ENCODE results near the gene EEF1AKMT3.
"Not testable (repeated sequence)": the region's sequence is repeated elsewhere in the genome, so short reads cannot be mapped to it uniquely, and the experiment has no call there.

EEF1AKMT3 gene

GRCh38 chr12:57765698-57766463 is 6.5 kb upstream of the EEF1AKMT3 start:
- no peak for DNase-seq (ENCODE audit: low spot score)

DNA sequence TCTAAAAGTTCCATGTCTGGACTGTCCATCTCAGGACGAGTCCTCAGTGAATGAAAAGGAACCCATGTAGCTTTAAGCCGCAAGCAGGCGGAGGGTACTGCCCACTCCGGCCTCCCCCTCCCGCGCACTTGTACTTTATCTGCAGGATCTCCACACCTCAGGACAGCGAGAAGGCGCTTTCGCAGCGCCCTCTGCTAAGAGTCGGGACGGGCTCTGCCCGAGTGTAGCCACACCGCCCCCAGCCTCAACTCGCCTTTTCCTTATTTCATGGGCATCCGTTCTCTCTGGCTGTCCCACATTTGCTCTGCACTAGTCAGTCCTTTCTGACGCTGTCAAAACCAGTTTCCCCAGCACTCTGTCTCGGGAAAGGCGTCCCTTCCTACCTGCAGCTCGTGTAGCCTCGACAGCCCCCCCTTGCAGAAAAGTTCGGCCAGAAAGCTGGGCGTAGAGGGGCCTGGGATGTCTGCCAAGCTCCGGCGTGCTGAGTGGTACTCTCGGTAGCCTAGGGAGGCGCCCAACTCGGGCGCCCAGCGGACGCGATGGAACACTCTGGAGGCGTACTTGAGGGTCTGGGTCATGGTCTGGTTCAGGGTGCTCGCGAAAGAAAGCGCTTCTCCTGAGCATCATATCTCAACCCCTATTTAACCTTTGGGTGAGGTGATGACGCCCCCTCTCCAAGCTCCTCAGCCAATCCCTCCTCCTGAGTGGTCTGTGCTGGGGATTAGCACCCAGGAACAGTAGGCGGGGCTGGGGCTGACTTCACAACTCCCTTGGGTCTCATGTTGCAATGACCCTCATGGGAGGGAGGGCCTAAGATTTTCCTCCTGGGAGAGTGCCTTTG is 5.7 kb upstream of the EEF1AKMT3 start, which contains the start of gene CYP27B1:
Gene CYP27B1 (minus strand): TSS at position 615 of the 841 bp plus-strand sequence. CDS start 37 bp downstream, at position 578.
- peak; percentile 87 for DNase-seq (ENCODE audit: low spot score)

DNA sequence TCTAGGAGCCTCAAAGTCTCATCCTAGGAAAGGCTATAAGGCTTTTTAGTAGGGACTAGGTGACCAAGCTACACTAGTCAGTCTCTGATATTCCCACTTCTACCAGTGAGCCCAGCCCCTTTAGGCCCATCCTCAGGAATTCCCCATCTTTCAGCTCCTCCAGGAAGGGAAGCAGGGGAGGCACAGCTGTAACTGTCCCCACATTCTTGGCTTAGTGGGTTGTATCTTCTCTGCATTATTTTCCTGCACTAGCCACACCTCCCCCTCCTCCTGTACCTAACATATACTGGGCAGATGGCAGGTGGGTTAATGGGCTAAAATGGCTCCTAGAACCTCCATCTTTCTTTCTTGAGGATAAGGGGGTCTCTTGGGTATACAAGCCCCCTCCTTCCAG is 5.1 kb upstream of the EEF1AKMT3 start:
- no peak for DNase-seq (ENCODE audit: low spot score)

DNA sequence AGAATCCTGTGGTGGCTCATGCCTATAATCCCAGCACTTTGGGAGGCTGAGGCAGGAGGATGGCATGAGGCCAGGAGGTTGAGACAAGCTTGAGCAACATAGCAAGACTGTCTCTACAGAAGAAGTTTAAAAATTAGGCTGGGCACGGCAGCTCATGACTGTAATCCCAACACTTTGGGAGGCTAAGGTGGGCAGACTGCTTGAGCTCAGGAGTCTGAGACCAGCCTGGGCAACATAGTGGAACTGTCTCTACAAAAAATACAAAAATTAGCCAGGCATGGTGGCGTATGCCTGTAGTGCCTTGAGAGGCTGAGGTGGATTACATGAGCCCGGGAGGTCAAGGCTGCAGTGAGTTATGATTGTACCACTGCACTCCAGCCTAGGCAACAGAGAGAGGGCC is 4.5 kb upstream of the EEF1AKMT3 start:
- no peak for DNase-seq (ENCODE audit: low spot score)

DNA sequence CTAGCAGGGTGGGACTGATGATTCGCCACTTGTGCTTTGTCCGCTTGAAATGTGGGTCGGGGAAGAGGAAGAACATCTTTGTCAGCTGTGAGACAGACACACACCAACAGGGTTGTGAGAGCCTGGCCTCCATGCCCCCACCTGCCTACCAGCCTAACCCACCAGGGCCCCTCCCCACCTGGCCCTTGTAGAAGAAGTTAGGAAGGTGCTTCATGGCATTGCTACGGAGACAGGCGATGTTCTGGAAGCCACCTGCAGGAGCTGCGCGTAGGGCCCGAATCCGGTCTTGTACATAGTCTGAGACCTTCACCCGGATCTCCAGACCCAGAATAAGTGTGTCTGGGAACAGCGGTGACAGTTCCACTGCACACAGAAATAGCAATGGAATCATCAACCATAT is 2.8 kb upstream of the EEF1AKMT3 start:
- no peak for DNase-seq (ENCODE audit: low spot score)

DNA sequence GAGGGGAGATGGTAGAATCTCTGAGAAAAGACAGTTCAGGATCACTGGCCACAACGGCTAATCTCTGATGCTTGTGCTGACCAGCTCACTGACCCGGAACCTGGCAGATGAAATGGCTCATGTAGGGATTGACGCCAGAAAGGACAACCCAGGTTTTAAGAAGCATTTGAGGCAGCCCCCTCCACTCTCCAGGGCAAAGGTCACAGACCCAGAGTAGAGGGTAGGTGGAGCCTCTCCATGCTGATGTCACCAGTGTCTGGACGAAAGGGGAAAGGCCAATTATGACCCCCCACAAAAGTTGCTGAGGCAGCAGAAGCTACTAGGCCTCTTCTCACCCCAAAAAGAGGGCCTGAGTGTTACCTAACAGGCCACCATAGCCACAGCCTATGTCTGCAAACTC is 1.7 kb upstream of the EEF1AKMT3 start:
- no peak for DNase-seq (ENCODE audit: low spot score)

GRCh38 chr12:57771236-57771872 is 1.1 kb upstream of the EEF1AKMT3 start:
- DNase-seq (ENCODE audit: low spot score) = peak; percentile 87

DNA sequence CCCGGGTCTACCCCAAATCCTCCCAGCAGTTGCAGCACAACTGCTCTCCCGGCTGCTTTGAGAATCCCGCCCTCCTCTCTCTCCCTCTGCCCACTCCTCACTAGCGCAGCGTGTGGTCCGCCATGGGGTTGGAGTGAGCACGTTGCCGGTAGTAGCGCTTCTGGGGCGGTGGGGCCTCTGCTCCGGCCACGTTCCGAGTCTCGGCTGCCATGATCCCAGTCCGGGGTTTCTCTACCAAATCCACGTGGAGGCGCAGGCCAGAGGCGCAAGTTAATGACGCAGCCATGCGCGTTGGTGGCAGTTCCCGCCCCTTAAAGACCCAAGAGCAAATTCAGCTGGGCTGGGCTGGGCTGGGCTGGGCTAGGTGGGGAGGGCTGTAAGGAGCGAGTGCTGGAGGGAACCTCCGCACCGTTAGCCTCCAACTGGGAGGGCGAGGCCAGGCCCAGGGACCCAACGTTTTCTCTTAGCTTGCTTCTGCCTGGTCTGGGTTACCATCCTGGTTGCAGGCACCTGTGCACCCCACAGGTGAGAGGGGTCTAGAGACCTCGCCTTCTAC is 463 bp upstream of the EEF1AKMT3 start, which contains the start of gene METTL1:
Gene METTL1 (minus strand): TSS at position 233 of the 556 bp plus-strand sequence. CDS start 22 bp downstream, at position 211.
- DNase-seq (ENCODE audit: low spot score) = peak; percentile 92

DNA sequence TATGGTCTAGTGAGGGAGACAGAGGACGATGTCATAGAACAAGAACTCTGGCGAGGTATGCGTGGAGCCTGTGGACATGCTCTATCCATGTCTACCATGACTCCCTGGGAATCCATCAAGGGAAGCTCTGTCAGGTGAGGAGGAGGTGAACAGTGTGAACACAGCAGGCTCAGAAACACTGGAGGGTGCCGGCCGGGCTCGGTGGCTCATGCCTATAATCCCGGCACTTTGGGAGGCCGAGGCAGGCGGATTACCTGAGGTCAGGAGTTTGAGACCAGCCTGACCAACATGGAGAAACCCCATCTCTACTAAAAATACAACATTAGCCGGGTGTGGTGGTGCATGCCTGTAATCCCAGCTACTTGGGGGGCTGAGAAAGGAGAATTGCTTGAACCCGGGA is 2.2 kb downstream of the EEF1AKMT3 start:
- DNase-seq (ENCODE audit: low spot score) = not testable (repeated sequence)

GRCh38 chr12:57775044-57775443 is 2.6 kb downstream of the EEF1AKMT3 start:
- no peak for DNase-seq (ENCODE audit: low spot score)

GRCh38 chr12:57775563-57776246 is 3.3 kb downstream of the EEF1AKMT3 start:
- DNase-seq (ENCODE audit: low spot score) = no peak

- DNase-seq (ENCODE audit: low spot score) = no peak
Observed at GRCh38 chr12:57776247-57776587, 3.8 kb downstream of the EEF1AKMT3 start.

DNA sequence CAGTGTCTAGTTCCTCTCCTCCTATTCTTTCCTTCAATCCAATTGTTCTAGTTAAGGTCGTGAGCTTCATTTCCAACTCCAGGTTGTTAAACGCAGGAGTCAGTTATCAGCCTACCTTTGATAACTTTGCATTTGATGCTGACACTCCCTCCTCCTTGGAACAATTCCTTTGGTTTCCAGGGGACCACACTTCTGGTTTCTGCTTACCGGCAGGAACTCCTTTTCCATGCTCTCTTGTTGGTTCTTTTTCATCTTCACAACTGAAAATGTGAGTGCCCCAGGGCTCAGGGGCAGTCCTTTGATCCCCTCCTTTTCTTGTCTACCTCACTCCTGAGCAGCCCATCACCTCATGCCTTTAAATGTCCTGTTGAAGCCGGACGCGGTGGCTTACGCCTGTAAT is 5.0 kb downstream of the EEF1AKMT3 start:
- no peak for DNase-seq (ENCODE audit: low spot score)

DNA sequence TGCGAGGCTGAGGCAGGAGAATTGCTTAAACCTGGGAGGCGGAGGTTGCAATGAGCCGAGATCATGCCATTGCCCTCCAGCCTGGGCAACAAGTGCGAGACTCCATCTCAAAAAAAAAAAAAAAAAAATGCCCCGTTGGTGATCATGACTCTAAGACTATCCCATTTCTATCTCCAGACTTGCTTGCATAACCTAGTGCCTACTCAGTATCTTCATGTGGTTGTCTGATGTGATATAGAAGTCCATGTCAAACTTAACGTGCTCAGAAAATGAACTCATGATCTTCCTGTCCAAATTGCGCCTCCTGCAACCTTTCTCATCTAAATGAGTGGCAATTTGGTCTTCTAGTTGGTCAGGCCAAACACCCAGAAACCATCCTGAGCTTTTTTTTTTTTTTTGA is 5.5 kb downstream of the EEF1AKMT3 start:
- no peak for DNase-seq (ENCODE audit: low spot score)

GRCh38 chr12:57779736-57780135 is 7.3 kb downstream of the EEF1AKMT3 start:
- DNase-seq (ENCODE audit: low spot score) = no peak

GRCh38 chr12:57780284-57780897 is 8.0 kb downstream of the EEF1AKMT3 start:
- no peak for DNase-seq (ENCODE audit: low spot score)

DNA sequence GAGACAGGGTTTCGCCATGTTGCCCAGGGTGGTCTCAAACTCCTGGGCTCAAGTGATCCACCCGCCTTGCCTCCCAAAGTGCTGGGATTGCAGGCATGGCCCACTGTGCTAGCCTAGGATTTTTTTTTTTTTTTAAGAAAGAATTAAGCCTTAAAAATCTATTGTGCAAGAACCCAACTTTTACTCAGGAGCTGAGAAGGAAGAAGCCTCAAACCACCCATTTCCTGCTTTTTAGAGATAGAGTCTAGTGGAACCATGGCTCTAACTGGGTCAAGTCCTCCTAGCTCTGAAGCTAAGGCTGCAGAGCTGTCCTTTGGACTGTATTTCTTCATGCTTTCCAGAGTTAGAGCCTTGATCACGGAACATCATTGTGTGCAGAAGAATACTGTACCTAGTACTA is 8.8 kb downstream of the EEF1AKMT3 start:
- no peak for DNase-seq (ENCODE audit: low spot score)

- DNase-seq (ENCODE audit: low spot score) = no peak
Observed at GRCh38 chr12:57781801-57782200, 9.4 kb downstream of the EEF1AKMT3 start.

DNA sequence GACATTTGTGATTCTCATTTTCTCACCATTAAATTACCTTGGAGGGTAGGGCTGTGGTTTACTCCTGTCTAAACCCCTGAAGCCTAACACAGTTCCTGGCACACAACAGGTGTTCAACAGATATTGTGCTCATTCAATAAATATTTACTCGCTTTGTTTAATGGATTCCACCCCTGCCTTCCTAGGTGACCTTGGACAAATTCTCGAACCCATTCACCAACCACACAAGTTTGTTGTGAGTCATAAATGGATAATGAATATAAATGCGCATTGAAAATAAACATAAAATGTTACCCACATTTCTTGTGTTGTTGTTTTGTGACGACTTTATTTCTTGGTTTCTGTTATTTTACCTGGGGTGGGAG is 9.8 kb downstream of the EEF1AKMT3 start:
- no peak for DNase-seq (ENCODE audit: low spot score)

DNA sequence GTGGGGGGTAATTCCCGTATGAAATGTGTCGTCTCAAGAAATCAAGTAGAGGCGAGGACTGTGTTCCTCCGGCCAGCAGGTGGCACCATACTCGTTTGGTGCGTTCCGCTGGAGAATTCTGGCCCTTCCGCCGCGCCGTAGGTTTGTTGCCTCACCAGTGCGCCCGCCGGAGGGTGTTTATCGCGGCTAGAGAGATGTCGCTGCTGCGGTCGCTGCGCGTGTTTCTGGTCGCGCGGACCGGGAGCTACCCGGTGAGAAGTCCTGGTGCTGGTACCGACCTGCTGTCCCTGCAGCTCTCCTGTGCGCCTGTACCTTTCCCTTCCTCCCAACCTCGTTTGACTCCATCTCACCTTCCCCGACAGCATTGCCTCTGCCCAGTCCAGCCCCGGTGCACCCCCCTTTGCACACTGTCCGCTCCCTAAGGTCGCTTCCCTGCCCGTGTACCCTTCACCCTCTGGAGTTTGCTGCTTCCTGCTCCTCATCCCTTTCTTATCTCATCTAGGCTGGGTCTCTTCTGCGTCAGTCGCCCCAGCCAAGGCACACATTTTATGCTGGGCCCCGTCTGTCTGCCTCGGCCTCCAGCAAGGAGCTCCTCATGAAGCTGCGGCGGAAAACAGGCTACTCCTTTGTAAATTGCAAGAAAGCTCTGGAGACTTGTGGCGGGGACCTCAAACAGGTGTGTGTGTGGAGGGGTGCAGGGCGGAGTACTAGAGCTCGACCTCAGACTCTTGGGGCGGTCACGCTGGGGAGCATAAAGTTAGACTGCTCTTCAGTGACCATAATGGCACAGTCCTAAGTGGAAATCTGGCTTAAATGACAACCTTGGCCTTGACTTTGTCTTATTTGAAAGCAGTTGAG is 10.4 kb downstream of the EEF1AKMT3 start, which contains the start of gene TSFM:
Gene TSFM (plus strand): TSS at position 180 of the 858 bp plus-strand sequence. CDS start 15 bp downstream, at position 195.
- peak; percentile 91 for DNase-seq (ENCODE audit: low spot score)
